GM12891 (cell line): ENCODE measurements around the gene CPT1A.

ENCODE experiments used
- POLR2A ChIP-seq: IDR thresholded peaks from 2 replicates; pipeline ENCODE4 v1.6.1; 2011; ENCODE audit warnings: low read depth, low read length, control low read depth
- POLR2AphosphoS5 ChIP-seq: IDR thresholded peaks from 2 replicates; pipeline ENCODE4 v1.6.1; 2011; ENCODE audit warnings: low read depth, low read length, control low read depth

- no peak for TF ChIP-seq POLR2AphosphoS5
- no peak for TF ChIP-seq POLR2A
Observed at GRCh38 chr11:68816917-68817419, 24.7 kb downstream of the CPT1A start.
